ENCODE measurements around the gene LST1.
A peak's percentile ranks its signal among the peaks of the same experiment; 100 is the strongest.

Gene LST1

DNA sequence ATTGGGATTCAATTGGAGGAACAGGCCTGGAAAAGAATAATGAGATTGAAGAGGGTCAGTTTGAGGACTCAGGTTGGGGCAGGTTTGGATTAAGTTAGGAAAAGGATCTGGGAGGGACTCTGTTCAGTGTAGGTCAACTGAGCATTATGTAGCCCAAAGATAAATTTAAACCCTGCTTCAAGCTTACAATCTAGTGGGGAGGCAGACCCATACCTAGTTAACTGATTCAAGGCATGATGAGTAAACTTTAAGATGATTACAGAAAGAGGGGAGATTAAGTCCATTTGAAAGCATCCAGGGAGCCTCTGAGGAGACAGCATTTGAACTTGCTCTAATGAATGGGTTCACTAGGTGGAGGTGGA lies 25.4 kb upstream of the LST1 start:
- DNase-seq = no peak

DNA sequence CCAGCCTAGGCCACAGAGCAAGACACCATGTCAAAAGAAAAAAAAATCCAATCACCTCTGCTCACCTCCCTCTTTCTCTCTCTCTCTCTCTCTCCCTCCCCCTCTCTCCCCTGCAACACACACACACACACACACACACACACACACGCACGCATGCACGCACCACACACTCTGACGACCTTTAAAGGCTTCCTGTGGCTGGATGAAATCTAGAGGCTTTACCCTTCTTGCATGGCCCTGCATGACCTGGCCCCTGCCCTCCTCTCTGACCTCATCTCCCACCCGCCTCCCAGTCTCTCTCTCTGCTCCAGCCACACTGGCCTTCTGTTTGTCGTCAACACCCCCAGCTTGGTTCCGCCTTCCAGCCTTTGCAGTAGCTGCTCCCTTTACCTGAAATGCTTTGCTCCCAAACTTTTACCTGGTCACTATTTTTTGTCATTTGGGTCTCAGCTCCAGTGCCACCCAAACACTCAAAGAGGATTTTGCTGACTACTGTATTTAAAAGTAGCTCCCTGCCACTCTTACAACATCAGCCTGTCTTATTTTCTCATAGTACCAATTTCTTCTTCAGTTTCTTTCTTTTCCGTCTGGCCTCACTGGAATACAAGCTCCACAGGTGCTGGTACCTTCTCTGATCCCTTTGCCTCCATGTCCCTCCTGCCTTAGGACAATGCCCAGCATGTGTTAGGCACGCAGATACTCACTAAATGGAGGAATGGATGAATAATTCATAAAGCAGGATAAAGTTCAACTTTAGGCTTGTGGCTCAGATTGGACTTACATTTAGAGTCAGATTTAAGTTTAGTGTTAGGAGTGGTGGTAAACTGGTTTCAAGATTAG lies 18.3 kb upstream of the LST1 start:
- peak in 2 of 6 experiments; percentile 31 to 38 for DNase-seq

DNA sequence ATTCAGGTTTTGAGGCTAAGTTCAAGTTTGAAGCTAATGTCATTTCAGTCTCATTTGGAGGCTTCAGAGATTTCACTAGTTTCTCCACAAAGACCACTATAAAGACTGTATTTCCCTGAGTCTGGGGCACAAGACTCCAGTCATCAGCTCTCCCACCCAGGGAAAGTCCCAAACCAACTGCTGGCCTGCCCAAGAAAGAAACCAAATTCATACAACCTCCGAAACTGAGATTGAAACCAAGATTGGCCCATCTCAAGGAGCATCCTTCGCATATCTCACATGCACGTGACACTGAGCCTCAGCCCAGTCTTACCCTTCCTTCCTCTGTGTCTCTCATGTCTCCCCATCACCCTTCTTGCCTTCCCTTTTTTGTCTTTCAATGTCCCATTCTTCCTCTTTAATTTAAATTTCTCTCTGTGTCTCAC lies 17.5 kb upstream of the LST1 start:
- peak; percentile 24 to 69 (median 63) for DNase-seq

DNA sequence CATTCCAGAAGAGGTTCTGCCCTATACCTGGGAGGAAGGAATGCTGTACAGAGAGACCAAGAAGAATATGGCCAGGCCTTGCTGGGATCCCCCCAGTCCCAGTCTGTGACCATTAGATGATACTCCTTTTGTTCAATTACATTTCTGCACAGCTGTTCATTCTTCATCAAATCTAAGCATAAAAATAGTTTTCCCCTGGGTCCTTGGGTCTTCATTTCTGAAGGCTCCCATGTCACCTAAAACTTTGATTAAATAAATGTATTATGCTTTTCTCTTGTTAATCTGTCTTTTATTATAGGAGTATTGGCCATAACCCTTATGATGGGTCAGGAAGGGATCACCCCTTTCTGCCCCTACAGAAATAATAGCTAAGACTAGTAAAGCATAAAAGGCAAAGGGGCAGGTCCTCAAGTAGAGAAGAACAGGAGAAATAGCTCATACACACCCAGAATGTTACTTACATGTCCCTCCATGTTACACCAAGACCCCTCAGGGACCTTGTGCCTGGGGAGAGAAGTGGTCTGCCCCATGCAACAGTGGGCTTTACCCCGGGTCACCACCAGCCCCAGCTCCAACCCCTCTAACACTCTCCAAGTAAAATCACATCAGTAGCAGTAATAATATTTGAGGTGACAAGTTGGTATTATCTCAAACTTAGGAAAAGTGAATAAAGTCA lies 16.1 kb upstream of the LST1 start:
- no peak for DNase-seq

DNA sequence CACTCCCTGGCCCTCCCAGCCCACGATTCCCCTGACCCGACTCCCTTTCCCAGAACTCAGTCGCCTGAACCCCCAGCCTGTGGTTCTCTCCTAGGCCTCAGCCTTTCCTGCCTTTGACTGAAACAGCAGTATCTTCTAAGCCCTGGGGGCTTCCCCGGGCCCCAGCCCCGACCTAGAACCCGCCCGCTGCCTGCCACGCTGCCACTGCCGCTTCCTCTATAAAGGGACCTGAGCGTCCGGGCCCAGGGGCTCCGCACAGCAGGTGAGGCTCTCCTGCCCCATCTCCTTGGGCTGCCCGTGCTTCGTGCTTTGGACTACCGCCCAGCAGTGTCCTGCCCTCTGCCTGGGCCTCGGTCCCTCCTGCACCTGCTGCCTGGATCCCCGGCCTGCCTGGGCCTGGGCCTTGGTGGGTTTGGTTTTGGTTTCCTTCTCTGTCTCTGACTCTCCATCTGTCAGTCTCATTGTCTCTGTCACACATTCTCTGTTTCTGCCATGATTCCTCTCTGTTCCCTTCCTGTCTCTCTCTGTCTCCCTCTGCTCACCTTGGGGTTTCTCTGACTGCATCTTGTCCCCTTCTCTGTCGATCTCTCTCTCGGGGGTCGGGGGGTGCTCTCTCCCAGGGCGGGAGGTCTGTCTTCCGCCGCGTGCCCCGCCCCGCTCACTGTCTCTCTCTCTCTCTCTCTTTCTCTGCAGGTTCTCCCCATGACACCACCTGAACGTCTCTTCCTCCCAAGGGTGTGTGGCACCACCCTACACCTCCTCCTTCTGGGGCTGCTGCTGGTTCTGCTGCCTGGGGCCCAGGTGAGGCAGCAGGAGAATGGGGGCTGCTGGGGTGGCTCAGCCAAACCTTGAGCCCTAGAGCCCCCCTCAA lies 13.8 kb upstream of the LST1 start, which contains the start of gene LTA:
Gene LTA (plus strand): TSS at position 249 of the 871 bp plus-strand sequence. CDS start 454 bp downstream, at position 703.
- DNase-seq = peak; percentile 70 to 90 (median 78)

DNA sequence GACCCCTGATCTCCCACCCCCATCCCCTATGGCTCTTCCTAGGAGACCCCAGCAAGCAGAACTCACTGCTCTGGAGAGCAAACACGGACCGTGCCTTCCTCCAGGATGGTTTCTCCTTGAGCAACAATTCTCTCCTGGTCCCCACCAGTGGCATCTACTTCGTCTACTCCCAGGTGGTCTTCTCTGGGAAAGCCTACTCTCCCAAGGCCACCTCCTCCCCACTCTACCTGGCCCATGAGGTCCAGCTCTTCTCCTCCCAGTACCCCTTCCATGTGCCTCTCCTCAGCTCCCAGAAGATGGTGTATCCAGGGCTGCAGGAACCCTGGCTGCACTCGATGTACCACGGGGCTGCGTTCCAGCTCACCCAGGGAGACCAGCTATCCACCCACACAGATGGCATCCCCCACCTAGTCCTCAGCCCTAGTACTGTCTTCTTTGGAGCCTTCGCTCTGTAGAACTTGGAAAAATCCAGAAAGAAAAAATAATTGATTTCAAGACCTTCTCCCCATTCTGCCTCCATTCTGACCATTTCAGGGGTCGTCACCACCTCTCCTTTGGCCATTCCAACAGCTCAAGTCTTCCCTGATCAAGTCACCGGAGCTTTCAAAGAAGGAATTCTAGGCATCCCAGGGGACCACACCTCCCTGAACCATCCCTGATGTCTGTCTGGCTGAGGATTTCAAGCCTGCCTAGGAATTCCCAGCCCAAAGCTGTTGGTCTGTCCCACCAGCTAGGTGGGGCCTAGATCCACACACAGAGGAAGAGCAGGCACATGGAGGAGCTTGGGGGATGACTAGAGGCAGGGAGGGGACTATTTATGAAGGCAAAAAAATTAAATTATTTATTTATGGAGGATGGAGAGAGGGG lies 12.6 kb upstream of the LST1 start:
- DNase-seq = no peak

DNA sequence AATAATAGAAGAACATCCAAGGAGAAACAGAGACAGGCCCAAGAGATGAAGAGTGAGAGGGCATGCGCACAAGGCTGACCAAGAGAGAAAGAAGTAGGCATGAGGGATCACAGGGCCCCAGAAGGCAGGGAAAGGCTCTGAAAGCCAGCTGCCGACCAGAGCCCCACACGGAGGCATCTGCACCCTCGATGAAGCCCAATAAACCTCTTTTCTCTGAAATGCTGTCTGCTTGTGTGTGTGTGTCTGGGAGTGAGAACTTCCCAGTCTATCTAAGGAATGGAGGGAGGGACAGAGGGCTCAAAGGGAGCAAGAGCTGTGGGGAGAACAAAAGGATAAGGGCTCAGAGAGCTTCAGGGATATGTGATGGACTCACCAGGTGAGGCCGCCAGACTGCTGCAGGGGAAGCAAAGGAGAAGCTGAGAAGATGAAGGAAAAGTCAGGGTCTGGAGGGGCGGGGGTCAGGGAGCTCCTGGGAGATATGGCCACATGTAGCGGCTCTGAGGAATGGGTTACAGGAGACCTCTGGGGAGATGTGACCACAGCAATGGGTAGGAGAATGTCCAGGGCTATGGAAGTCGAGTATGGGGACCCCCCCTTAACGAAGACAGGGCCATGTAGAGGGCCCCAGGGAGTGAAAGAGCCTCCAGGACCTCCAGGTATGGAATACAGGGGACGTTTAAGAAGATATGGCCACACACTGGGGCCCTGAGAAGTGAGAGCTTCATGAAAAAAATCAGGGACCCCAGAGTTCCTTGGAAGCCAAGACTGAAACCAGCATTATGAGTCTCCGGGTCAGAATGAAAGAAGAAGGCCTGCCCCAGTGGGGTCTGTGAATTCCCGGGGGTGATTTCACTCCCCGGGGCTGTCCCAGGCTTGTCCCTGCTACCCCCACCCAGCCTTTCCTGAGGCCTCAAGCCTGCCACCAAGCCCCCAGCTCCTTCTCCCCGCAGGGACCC lies 11.7 kb upstream of the LST1 start:
- no peak for DNase-seq

DNA sequence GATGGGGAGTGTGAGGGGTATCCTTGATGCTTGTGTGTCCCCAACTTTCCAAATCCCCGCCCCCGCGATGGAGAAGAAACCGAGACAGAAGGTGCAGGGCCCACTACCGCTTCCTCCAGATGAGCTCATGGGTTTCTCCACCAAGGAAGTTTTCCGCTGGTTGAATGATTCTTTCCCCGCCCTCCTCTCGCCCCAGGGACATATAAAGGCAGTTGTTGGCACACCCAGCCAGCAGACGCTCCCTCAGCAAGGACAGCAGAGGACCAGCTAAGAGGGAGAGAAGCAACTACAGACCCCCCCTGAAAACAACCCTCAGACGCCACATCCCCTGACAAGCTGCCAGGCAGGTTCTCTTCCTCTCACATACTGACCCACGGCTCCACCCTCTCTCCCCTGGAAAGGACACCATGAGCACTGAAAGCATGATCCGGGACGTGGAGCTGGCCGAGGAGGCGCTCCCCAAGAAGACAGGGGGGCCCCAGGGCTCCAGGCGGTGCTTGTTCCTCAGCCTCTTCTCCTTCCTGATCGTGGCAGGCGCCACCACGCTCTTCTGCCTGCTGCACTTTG lies 10.7 kb upstream of the LST1 start, which contains the start of gene TNF:
Gene TNF (plus strand): TSS at position 231 of the 567 bp plus-strand sequence. CDS start 177 bp downstream, at position 408.
- peak in 5 of 6 experiments; percentile 19 to 65 (median 54) for DNase-seq

DNA sequence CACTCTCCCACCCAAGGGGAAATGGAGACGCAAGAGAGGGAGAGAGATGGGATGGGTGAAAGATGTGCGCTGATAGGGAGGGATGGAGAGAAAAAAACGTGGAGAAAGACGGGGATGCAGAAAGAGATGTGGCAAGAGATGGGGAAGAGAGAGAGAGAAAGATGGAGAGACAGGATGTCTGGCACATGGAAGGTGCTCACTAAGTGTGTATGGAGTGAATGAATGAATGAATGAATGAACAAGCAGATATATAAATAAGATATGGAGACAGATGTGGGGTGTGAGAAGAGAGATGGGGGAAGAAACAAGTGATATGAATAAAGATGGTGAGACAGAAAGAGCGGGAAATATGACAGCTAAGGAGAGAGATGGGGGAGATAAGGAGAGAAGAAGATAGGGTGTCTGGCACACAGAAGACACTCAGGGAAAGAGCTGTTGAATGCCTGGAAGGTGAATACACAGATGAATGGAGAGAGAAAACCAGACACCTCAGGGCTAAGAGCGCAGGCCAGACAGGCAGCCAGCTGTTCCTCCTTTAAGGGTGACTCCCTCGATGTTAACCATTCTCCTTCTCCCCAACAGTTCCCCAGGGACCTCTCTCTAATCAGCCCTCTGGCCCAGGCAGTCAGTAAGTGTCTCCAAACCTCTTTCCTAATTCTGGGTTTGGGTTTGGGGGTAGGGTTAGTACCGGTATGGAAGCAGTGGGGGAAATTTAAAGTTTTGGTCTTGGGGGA lies 10.0 kb upstream of the LST1 start:
- no peak for DNase-seq

DNA sequence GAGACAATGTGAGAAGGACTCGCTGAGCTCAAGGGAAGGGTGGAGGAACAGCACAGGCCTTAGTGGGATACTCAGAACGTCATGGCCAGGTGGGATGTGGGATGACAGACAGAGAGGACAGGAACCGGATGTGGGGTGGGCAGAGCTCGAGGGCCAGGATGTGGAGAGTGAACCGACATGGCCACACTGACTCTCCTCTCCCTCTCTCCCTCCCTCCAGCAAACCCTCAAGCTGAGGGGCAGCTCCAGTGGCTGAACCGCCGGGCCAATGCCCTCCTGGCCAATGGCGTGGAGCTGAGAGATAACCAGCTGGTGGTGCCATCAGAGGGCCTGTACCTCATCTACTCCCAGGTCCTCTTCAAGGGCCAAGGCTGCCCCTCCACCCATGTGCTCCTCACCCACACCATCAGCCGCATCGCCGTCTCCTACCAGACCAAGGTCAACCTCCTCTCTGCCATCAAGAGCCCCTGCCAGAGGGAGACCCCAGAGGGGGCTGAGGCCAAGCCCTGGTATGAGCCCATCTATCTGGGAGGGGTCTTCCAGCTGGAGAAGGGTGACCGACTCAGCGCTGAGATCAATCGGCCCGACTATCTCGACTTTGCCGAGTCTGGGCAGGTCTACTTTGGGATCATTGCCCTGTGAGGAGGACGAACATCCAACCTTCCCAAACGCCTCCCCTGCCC lies 9.0 kb upstream of the LST1 start:
- DNase-seq = no peak

DNA sequence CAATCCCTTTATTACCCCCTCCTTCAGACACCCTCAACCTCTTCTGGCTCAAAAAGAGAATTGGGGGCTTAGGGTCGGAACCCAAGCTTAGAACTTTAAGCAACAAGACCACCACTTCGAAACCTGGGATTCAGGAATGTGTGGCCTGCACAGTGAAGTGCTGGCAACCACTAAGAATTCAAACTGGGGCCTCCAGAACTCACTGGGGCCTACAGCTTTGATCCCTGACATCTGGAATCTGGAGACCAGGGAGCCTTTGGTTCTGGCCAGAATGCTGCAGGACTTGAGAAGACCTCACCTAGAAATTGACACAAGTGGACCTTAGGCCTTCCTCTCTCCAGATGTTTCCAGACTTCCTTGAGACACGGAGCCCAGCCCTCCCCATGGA lies 8.5 kb upstream of the LST1 start:
- no peak for DNase-seq

DNA sequence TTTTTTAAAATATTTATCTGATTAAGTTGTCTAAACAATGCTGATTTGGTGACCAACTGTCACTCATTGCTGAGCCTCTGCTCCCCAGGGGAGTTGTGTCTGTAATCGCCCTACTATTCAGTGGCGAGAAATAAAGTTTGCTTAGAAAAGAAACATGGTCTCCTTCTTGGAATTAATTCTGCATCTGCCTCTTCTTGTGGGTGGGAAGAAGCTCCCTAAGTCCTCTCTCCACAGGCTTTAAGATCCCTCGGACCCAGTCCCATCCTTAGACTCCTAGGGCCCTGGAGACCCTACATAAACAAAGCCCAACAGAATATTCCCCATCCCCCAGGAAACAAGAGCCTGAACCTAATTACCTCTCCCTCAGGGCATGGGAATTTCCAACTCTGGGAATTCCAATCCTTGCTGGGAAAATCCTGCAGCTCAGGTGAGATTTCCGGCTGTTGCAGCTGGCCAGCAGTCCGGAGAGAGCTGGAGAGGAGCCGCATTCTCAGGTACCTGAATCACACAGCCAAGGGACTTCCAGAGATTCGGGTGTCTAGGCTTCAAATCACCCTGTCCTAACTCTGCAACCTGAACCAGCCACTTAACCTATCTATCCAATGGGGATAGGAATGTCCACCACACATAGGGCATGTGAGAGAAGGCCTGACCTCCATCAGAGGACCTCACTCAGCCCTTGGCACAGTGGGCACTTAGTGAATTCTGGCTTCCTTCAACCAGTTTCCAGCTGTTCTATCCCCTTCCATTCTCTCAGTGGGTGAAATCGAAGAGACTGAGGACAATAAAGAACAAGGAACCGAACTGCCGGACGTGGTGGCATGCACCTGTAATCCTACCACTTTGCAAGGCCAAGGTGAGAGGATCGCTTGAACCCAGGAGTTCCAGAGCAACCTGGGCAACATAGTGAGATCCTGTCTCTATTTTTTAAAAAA lies 7.6 kb upstream of the LST1 start:
- no peak for DNase-seq

DNA sequence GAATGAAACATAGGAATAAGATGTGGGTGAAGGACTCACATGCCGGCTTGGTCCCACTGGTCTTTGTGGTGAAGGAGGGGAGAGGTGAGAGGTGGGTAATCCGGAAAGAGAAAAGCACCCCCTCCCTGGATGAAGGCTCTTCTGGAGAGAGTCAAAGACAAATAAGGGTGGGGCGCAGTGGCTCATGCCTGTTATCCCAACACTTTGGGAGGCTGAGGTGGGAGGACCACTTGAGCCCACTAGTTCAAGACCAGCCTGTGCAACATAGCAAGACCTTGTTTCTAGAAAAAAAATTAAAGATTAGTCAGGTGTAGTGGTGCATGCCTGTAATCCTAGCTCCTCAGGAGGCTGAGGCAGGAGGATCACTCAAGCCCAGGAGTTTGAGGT lies 7.0 kb upstream of the LST1 start:
- DNase-seq = no peak

DNA sequence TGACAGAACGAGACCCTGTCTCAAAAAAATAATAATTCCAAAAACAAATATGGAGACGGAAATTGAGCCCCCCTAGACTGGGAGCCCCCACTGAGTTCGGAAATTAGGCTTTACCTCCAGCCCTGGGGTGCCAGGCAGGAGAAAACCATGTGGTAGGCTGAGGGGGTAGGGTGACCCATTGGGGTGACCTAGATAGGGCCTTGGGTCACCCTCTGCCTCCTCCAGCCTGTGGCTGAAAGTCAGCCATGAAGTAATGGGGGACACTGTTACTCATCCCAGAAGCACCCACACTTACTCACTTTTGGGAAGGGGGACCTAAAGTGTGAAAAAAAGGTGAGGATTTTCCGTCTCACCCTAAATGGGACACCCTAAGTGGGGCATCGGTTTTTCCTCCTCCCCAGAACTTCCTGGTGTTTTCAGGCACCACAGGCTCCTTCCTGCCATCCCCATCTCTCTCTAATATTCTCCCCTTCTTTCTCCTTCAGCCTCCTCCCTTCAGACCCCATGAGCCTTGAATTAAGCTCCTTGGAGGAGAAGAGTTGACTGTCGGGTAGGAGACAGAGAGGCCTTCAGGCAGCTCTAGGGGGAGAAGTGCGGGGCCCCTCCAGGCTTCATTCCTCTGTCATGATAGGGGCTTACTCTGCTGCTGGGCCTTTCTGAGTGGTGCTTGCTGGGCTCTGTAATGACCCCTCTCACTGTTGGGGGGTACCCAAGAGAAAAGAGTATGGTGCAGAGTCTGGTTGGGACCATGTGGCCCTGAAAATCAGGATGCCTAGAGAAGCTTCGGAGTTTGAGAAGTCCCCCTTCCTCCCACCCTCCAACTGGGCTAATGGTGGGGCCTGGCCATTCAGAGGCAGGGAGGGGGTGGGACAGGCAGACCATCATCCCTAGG lies 6.3 kb upstream of the LST1 start:
- DNase-seq = peak in 2 of 6 experiments; percentile 10 to 34

DNA sequence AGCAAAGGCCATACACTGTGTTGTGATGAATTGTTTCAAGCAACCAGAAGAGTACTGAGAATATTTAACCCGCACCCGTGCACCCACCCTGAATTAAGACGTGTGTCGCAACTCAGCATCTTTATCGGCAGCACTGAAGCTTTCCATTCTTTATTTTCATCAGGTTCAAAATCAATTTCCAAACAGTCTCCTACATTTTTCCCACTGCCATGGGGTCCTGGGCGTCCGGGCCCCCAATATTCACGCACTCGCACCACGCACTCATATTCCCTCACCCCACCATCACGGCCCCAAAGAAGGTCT lies 5.7 kb upstream of the LST1 start:
- DNase-seq = no peak

DNA sequence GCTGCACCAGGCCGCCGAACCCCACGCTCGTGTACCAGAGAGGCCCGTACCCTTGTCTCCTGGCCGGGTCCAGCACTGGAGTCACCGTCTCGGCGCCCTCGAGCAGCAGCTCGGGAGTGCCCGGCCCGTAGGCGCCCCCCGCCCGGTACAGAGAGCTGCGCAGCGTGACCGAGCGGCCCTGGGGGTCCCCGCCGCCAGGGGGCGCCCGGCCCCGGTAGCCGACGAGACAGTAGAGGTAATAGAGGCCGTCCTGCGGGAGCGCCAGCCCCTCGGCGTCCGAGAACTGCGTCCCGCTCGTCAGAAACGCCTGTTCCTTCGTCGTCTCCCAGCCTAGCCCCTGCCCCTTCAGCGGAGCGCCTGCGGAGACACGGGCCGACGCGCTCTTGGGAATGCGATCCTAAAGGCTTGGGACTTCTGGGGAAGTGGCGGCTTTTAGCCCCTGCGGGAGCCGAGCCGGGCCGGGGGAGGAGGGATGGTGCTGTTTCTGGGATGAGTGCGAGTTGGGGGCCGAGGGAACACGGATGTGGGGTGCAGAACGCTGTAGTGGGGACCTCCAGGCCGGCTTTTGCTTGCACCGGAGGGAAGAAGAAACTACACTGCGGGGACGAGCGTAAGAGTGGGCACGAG lies 5.2 kb upstream of the LST1 start:
- DNase-seq = peak; percentile 68 to 91 (median 84)
